PC-9 (cell line): Measurements from ENCODE around the gene ADPRM. TPM values are rescaled to one million over a fixed set of nuclear protein-coding genes. Genes with fewer than 3 reads are reported as not detected.

Source experiments
- BruUV-seq: library from RNA; stranded (reverse); fragments of 400-500 nt; replicated peaks from 2 replicates; lab custom pipeline; 2021; lab: Mats Ljungman, UMichigan
- CTCF ChIA-PET: fragments of 300-600 bp; sonication (Branson Sonifier 250); formaldehyde crosslinking; loops from one replicate; lab custom pipeline; 2022; ENCODE audit warnings: antibody characterized with exemption; lab: Charles Lee
- POLR2A ChIA-PET: fragments of 300-600 bp; sonication (Branson Sonifier 250); formaldehyde crosslinking; loops from one replicate; lab custom pipeline; 2022; ENCODE audit warnings: antibody characterized with exemption; ENCODE audit not compliant: unreplicated experiment; lab: Charles Lee
- DNase-seq, 2 experiments: peaks; one replicate each; pipeline versions ENCODE4 v3.0.0 to v3.0.0-alpha.2; 2015 to 2022; ENCODE audit warnings: mixed read lengths in 1 of 2
- H2AFZ ChIP-seq: fragments of 200-600 bp; sonication (generic); 2 replicates; pipeline ENCODE4 v1.8.1; 2017; ENCODE audit warnings: antibody characterized with exemption
- H3F3A ChIP-seq: fragments of 200-600 bp; sonication (generic); 2 replicates; pipeline ENCODE4 v1.8.1; 2017; ENCODE audit warnings: antibody characterized with exemption, mild to moderate bottlenecking, low read depth; ENCODE audit not compliant: insufficient read depth
- H3K27ac ChIP-seq: fragments of 200-600 bp; sonication (generic); 2 replicates; pipeline ENCODE4 v1.6.1; 2016; ENCODE audit warnings: mixed run types
- H3K27me3 ChIP-seq: fragments of 200-600 bp; sonication (generic); 2 replicates; pipeline ENCODE4 v1.6.1; 2016; ENCODE audit warnings: low read depth, mixed run types; ENCODE audit not compliant: insufficient read depth
- H3K36me3 ChIP-seq: fragments of 200-600 bp; sonication (generic); 2 replicates; pipeline ENCODE4 v1.6.1; 2016; ENCODE audit warnings: low read depth, mixed run types
- H3K4me1 ChIP-seq: fragments of 200-600 bp; sonication (generic); replicated peaks from 2 replicates; pipeline ENCODE4 v1.6.1; 2016; ENCODE audit warnings: mixed run types; ENCODE audit not compliant: insufficient read depth
- H3K4me2 ChIP-seq: fragments of 200-600 bp; sonication (generic); 2 replicates; pipeline ENCODE4 v1.6.1; 2017; ENCODE audit warnings: mixed run types
- H3K4me3 ChIP-seq: fragments of 200-600 bp; sonication (generic); 2 replicates; pipeline ENCODE4 v1.6.1; 2016; ENCODE audit warnings: mixed run types
- H3K79me2 ChIP-seq: fragments of 200-600 bp; sonication (generic); 2 replicates; pipeline ENCODE4 v1.6.1; 2017; ENCODE audit warnings: low read depth, mixed run types
- H3K9me2 ChIP-seq: fragments of 200-600 bp; sonication (generic); 2 replicates; pipeline ENCODE4 v1.8.1; 2017; ENCODE audit warnings: mild to moderate bottlenecking; ENCODE audit not compliant: insufficient read depth
- H3K9me3 ChIP-seq: fragments of 200-600 bp; sonication (generic); 2 replicates; pipeline ENCODE4 v1.8.1; 2016; ENCODE audit warnings: low read depth; ENCODE audit not compliant: insufficient read depth
- H4K20me1 ChIP-seq: fragments of 200-600 bp; sonication (generic); 2 replicates; pipeline ENCODE4 v1.8.1; 2017; ENCODE audit not compliant: insufficient read depth
- EZH2 ChIP-seq: fragments of 200-600 bp; sonication (generic); IDR thresholded peaks from 2 replicates; pipeline ENCODE4 v1.8.0; 2017; ENCODE audit warnings: antibody characterized with exemption, low read depth
- intact Hi-C: fragments of 100-400 bp; cut with micrococcal nuclease; formaldehyde crosslinking; loops from one replicate; pipeline ENCODE4 v1.10.0; 2022; ENCODE audit not compliant: unreplicated experiment
- total RNA-seq: library from RNA; stranded (reverse); gene quantifications from 2 replicates; pipeline ENCODE4 v1.2.3, GENCODE V29; 2021
- TF ChIP-seq, protein P1 (sequence below): fragments of 200-600 bp; sonication (generic); conservative IDR thresholded peaks from 2 replicates; pipeline ENCODE4 v1.6.1; 2017; ENCODE audit warnings: mixed run types, antibody characterized with exemption, mild to moderate bottlenecking, moderate library complexity

The ADPRM gene
- total RNA-seq, 1 experiment from 2014 or later = 6.4 TPM

GRCh38 chr17:10699856-10700255 is 2.5 kb downstream of the ADPRM start:
- no peak overlapping the region for H2AFZ ChIP-seq
- no peaks in the 10 kb centered on the region for H3K9me2 ChIP-seq
- no peak for DNase-seq
- TF ChIP-seq, protein P1, sequence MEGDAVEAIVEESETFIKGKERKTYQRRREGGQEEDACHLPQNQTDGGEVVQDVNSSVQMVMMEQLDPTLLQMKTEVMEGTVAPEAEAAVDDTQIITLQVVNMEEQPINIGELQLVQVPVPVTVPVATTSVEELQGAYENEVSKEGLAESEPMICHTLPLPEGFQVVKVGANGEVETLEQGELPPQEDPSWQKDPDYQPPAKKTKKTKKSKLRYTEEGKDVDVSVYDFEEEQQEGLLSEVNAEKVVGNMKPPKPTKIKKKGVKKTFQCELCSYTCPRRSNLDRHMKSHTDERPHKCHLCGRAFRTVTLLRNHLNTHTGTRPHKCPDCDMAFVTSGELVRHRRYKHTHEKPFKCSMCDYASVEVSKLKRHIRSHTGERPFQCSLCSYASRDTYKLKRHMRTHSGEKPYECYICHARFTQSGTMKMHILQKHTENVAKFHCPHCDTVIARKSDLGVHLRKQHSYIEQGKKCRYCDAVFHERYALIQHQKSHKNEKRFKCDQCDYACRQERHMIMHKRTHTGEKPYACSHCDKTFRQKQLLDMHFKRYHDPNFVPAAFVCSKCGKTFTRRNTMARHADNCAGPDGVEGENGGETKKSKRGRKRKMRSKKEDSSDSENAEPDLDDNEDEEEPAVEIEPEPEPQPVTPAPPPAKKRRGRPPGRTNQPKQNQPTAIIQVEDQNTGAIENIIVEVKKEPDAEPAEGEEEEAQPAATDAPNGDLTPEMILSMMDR = no peak
- no peak for TF ChIP-seq EZH2
- POLR2A ChIA-PET = no interaction called here
- no peaks in the 10 kb centered on the region for H4K20me1 ChIP-seq
- H3K4me1 ChIP-seq = no peaks in the 10 kb centered on the region
- no peak overlapping the region for H3K4me2 ChIP-seq
- H3K36me3 ChIP-seq = no peaks in the 10 kb centered on the region
- no peaks in the 10 kb centered on the region for H3K27me3 ChIP-seq
- CTCF ChIA-PET = interaction anchor here (0.6 kb wide), 1 partner anchor 12 kb away, joined by 3 read pairs; no protein-coding TSS in a partner anchor
- intact Hi-C loops = no loop called here
- no TSS peak for BruUV-seq
- no peak overlapping the region for H3K27ac ChIP-seq
- H3K9me3 ChIP-seq = no peaks in the 10 kb centered on the region
- H3K79me2 ChIP-seq = peaks cover 20% of the 10 kb centered on the region
- no peak overlapping the region for H3K4me3 ChIP-seq
- H3F3A ChIP-seq = no peaks in the 10 kb centered on the region

- Histone ChIP-seq H3K27ac (no peak overlapping the region), H3K4me3 (no peak overlapping the region), H2AFZ (no peak overlapping the region), H3K4me2 (no peak overlapping the region), H3K27me3 (no peaks in the 10 kb centered on the region), H3K79me2 (no peaks in the 10 kb centered on the region; the same call in 1 of the 2 replicates), H3K4me1 (no peaks in the 10 kb centered on the region), H3K9me3 (no peaks in the 10 kb centered on the region), H3K9me2 (no peaks in the 10 kb centered on the region), H3F3A (no peaks in the 10 kb centered on the region), H4K20me1 (no peaks in the 10 kb centered on the region), H3K36me3 (no peaks in the 10 kb centered on the region)
- ChIA-PET CTCF (no interaction called here), POLR2A (no interaction called here)
- DNase-seq = no peak
- intact Hi-C loops = no loop called here
- BruUV-seq = no TSS peak
- no peak for TF ChIP-seq EZH2
- TF ChIP-seq, protein P1 = no peak
Measured at GRCh38 chr17:10702574-10702973, 5.2 kb downstream of the ADPRM start.

- H3K27me3 ChIP-seq = no peaks in the 10 kb centered on the region
- no peak overlapping the region for H3K4me3 ChIP-seq
- H3K9me3 ChIP-seq = no peaks in the 10 kb centered on the region
- no peaks in the 10 kb centered on the region for H3K36me3 ChIP-seq
- TF ChIP-seq, protein P1 = no peak
- no peak for TF ChIP-seq EZH2
- no peak overlapping the region for H3K4me2 ChIP-seq
- H3K9me2 ChIP-seq = no peaks in the 10 kb centered on the region
- H3K4me1 ChIP-seq = no peaks in the 10 kb centered on the region
- no peaks in the 10 kb centered on the region for H4K20me1 ChIP-seq
- no TSS peak for BruUV-seq
- no peaks in the 10 kb centered on the region for H3F3A ChIP-seq
- no peak overlapping the region for H2AFZ ChIP-seq
- H3K79me2 ChIP-seq = no peaks in the 10 kb centered on the region
- POLR2A ChIA-PET = no interaction called here
- no peak for DNase-seq
- H3K27ac ChIP-seq = no peak overlapping the region
- CTCF ChIA-PET = no interaction called here
- intact Hi-C loops = no loop called here
Measured at GRCh38 chr17:10705727-10706126, 8.3 kb downstream of the ADPRM start.
